CD4-positive, alpha-beta T cell treated with Interleukin-6 at 100 ng/mL for 8 hours (primary cell): Measurements from ENCODE around the gene NDOR1.
"Not testable (repeated sequence)": the region's sequence is repeated elsewhere in the genome, so short reads cannot be mapped to it uniquely, and the experiment has no call there.

ENCODE experiments used
- DNase-seq: peaks from one replicate; pipeline ENCODE4 v3.0.0-alpha.2; 2020; ENCODE audit warnings: mixed read lengths, low spot score

Gene NDOR1

DNA sequence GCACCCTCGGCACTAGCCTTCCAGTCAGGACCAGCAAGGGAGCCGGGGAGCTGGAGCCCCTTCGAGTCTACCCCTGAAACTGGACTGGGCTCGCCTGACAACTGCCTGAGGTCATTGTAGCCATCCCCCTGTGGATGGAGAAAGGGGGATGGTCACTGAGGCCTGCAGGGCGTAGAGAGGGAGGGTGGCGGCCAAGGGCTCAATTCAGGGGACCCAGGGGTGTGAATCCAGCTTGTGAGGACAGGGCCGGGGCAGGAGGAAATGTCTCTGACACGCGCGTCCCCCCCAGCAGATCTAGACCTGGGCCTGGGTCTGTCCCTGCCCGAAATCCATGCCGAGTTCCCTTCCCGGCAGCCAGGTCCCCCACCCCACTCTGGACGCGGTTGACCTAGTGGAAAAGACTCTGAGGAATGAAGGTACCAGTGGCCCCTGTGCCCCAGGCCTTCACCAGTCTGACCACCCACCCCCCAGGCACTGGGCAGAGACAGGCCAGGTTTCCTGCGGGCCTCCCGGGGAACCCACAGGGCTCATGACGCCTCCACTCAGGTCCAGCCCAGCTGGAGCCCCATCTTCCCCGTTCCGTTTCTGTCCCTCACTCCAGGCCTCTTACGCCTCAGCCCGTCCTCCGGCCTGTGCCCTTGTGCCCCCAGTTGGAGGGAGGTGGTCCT is 26.0 kb downstream of the NDOR1 start:
- DNase-seq = no peak

GRCh38 chr9:137232101-137232500 is 26.6 kb downstream of the NDOR1 start:
- DNase-seq = no peak

DNA sequence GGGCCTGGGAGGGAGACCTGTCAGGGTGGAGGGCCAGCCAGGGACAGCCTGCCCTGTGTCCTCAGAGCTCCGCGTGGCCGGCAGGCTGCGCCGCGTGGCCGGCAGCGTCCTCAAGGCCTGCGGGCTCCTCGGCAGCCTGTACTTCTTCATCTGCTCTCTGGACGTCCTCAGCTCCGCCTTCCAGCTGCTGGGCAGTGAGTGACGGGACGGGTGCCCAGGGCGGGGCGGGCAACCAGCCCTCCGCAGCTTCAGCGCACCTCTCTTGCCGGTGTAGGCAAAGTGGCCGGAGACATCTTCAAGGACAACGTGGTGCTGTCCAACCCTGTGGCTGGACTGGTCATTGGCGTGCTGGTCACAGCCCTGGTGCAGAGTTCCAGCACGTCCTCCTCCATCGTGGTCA is 27.0 kb downstream of the NDOR1 start:
- no peak for DNase-seq

DNA sequence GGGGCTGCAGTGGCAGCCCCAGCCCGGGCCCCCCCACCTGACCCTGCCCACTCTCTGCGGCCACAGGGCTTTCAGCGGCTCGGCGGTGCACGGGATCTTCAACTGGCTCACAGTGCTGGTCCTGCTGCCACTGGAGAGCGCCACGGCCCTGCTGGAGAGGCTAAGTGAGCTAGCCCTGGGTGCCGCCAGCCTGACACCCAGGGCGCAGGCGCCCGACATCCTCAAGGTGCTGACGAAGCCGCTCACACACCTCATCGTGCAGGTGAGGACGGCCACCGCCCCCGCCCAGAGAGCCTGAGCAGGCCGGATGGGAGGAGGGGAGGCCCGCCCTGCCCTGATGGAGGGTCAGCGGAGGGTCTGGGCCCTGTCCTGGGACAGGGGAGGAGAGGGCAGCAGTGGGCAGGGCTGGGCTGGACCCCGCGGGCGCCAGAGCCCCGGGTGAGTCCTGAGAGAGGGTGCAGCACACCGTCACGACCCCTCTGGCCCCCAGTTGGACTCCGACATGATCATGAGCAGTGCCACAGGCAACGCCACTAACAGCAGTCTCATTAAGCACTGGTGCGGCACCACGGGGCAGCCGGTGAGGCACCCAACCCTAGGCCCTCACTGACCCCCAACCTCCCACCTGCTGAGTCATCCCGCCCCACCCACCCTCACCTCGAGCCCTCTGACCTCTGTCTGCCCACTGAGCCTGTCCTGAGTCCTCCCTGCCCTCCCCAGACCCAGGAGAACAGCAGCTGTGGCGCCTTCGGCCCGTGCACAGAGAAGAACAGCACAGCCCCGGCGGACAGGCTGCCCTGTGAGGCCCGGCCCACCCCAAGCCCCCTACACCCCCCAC is 27.9 kb downstream of the NDOR1 start:
- no peak for DNase-seq

- DNase-seq = no peak
Measured at GRCh38 chr9:137234055-137234697, 28.7 kb downstream of the NDOR1 start.

DNA sequence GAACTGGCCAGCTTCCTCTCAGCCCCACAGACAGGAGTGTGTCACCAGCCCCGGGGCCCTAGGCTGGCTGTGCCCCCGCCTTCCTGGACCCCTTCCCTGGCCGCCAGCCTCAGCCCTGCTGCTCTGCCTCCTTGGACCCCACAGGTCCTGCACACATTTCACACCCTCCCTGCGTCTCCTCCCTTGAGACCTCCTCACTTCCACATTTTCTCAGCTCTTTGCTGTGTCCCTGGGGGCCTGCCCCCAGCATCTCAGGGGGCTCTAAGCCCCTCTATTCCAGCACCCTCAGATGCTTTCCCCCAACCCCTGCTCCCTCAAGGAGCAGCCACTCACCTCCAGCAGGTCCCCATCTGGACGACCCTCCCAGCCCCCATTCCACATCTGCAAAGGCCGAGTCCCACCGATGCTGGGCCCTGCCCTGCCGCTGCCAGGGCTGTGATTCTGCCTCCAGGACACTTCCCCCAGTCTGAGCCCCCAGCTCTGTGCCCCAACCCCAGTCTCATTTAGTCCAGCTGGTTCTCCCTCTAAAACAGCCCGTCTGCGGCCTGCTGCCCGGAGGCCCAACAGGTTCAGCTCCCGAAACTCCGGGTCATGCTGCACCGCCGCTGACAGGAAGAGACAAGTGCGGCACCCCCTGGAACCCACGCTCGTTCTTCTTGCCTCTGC is 29.4 kb downstream of the NDOR1 start:
- DNase-seq = no peak

DNA sequence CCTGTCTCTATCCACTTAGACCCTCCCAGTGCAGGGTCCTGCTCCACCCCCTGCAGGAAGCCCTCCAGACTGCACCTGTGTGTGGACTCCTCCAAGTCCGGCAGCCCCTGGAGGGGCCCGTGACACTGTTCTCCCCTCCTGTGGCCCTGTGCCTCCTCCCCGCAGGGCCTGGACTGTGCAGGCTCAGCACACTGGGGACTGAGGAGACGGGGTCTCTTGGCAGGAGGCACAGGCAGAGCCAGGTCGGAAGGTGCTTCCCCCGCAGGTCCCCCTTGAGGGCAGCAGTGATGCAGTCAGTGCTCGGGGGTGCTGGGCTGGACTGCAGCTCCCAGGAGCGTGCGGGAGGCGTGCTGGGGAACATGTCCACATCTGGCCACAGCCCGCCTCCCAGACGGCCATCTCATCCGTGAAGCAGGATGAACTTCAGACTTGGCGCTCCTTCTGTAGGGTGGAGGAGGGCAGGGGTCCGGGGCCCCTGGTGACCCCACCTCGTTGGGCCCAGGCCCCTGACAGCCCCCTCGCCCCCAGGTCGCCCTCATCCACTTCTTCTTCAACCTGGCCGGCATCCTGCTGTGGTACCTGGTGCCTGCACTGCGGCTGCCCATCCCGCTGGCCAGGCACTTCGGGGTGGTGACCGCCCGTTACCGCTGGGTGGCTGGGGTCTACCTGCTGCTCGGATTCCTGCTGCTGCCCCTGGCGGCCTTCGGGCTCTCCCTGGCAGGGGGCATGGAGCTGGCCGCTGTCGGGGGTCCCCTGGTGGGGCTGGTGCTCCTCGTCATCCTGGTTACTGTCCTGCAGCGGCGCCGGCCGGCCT is 30.1 kb downstream of the NDOR1 start:
- no peak for DNase-seq

DNA sequence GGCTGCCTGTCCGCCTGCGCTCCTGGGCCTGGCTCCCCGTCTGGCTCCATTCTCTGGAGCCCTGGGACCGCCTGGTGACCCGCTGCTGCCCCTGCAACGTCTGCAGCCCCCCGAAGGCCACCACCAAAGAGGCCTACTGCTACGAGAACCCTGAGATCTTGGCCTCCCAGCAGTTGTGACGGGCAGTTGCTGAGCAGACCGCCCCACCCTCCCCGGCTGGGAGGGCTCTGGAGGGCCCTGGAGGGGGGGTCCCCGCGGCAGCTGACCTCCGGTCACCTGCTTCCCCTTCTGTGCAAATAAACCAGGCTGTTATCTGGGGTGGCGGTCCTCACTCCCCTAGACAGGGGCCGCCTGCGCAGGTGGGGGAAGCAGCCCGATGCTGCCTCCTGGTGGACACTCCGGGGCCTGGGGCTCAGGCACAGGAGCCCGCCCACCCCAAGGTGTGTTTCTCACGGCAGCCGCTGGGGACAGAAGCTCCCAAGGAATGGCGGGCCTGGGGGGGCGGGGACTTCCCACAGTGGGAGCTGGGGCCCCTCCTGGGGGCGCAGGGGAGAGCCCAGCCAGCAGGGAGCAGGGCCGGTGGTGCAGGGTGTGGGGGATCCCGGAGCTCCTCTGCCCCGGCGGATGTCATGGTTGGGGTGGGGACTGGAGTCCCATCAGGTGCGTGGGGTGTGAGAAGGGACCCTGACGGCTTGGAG is 30.9 kb downstream of the NDOR1 start:
- peak; percentile 88 for DNase-seq

DNA sequence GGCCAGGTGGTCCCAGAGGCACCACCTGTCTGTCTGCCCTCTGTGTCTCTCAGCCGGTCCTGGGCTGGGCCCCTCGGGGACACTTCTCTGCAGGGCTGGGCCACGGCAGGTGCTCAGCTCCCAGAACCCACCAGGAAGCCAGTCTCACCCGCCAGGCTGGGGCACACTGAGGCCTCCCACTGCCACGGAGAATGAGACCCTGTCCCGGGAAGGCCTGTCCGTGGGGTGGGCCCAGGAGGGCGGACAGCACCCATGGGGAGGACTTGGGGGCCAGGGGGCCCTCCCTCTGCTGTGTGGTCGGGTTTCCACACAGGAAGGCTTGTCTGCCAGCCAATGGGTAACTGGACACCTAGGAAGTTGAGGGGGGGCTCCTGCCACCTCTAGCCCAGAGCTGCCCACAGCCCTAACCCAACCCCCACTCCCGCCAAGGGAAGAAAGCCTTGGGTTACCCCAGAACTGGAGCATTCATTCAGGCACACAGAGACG is 31.5 kb downstream of the NDOR1 start:
- no peak for DNase-seq

DNA sequence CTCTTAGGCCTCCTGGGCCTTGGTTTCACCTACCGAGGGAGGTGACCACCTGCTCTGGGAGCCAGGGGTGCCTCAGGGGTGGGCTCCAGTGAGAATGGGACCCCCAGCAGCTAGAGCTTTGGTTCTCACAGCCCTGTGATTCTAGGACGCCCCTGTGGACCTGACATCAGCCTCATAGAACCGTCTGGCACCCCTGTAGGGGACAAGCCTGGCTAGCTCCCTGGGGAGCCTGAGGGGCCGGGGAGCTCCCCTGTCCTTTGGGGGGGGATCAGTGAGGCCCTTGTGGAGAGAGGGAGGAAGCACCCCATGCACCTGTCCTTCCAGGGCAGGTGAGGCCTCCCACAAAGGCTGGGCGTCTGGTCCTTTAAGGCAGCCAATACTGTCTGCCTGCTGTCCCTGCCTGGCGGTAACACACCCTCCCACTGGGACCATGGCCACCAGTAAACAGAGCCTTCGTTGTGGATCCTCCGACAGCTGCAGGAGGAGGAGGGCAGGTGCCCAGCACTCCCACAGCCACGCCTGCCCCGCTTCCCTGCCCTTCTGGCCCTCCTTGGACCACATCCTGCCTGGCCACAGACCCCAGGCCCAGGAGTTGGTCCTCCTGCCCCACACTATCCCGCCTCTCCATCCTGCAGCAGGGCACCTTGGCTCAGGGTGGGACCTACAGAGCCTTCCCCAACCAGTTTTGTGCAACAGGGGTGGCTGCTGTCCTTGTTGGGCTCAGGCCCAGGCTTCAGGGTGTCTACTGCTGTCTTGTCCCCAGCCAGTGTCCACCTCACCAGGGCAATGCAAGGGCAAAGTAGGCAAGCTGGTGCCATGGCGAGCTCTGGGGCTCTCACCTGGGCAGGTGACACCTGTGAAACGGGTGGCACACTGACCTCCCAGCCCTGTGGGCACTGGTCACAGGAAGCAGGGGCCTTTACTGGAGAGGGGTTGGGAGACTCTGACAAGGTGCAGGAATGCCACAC is 32.5 kb downstream of the NDOR1 start:
- DNase-seq = no peak

DNA sequence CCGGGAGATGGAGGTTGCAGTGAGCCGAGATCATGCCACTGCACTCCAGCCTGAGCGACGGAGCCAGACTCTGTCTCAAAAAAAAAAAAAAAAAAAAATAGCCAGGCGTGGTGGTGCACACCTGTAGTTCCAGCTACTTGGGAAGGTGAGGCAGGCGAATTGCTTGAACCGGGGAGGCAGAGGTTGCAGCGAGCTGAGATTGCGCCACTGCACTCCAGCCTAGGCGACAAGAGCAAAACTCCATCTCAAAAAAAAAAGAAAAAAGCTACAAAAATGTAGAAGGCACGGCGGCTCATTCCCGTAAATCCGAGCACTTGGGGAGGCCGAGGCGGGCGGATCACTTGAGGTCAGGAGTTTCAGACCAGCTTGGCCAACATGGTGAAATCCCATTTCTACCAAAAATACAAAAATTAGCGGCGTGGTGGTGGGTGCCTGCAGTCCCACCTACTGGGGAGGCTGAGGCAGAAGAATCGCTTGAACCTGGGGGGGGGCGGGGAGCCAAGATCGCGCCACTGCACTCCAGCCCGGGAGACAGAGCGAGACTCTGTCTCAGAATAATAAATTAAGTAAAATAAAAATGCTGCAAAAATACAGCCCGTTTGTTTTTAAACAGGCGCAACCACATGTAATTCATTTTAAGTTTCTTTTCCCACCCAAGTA is 34.2 kb downstream of the NDOR1 start:
- DNase-seq = not testable (repeated sequence)

GRCh38 chr9:137240318-137240840 is 34.9 kb downstream of the NDOR1 start:
- DNase-seq = peak; percentile 59

- peak; percentile 99 for DNase-seq
Measured at GRCh38 chr9:137240841-137241489, 35.5 kb downstream of the NDOR1 start, which contains the start of gene TUBB4B. Gene TUBB4B (plus strand): TSS chr9:137241287. CDS start chr9:137241361, 74 bp downstream.

DNA sequence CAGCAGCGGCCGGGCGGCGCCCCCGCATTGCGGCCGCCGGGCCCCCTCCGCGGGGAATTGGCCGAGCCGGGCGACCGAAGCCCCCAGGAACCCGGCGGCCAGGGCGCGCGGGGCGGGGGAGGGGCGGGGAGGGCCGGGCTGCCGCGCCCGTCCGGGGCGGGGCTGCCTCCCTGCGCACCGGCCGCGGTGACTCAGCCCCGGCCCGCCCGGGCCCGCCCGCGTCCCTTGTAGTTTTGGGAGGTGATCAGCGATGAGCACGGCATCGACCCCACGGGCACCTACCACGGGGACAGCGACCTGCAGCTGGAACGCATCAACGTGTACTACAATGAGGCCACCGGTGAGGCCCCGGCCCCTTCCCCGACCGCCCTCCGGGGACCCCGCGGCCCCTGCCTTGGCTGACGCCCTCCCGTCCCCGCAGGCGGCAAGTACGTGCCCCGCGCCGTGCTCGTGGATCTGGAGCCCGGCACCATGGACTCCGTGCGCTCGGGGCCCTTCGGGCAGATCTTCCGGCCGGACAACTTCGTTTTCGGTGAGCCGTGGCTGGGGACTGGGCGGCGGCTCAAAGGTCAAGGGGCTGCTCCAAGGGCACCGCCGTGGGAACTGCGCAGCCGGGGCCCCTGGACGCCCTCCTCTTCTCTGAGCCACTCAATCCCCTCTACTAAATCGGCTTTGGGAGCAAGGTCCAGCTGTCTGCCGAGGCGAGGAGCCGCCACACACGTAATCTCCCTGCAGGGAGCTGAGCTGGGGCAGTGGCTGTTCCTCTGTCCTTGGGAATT is 36.2 kb downstream of the NDOR1 start:
- DNase-seq = peak; percentile 62

- DNase-seq = no peak
Measured at GRCh38 chr9:137242269-137243203, 37.0 kb downstream of the NDOR1 start.

DNA sequence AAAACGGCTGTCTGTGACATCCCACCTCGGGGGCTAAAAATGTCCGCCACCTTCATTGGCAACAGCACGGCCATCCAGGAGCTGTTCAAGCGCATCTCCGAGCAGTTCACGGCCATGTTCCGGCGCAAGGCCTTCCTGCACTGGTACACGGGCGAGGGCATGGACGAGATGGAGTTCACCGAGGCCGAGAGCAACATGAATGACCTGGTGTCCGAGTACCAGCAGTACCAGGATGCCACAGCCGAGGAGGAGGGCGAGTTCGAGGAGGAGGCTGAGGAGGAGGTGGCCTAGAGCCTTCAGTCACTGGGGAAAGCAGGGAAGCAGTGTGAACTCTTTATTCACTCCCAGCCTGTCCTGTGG is 37.7 kb downstream of the NDOR1 start:
- not testable (repeated sequence) for DNase-seq
